ENCODE measurements around the gene NLRC5.

GRCh38 chr16:56997931-56998330, 8.6 kb downstream of the NLRC5 start:
- TF ChIP-seq GATA2 (IDR thresholded peaks at IDR 0.05; ENCODE audit: low read depth, low read length) (no peak), GATA3 (IDR thresholded peaks at IDR 0.05; ENCODE audit: low read depth, low read length) (no peak)

Data from SH-SY5Y (cell line).